Mesenchymal stem cell (in vitro differentiated cells and primary cell): ENCODE data around the gene HAPLN3.
"Not testable (repeated sequence)": the region's sequence is repeated elsewhere in the genome, so short reads cannot be mapped to it uniquely, and the experiment has no call there.

Source experiments
- DNase-seq: peaks from one replicate; pipeline ENCODE4 v3.0.0-alpha.2; 2013
- H2AFZ ChIP-seq: one replicate; pipeline ENCODE4 v1.6.1; 2013; ENCODE audit warnings: low read depth, mild to moderate bottlenecking, control low read depth, inconsistent platforms, low read length, moderate library complexity
- H2AK5ac ChIP-seq: 2 replicates; pipeline ENCODE4 v1.6.1; 2013; ENCODE audit warnings: low read length, moderate library complexity, mild to moderate bottlenecking, inconsistent platforms; ENCODE audit not compliant: severe bottlenecking
- H2BK120ac ChIP-seq: one replicate; pipeline ENCODE4 v1.6.1; 2013; ENCODE audit warnings: low read depth, mild to moderate bottlenecking, inconsistent platforms, low read length, moderate library complexity
- H2BK12ac ChIP-seq, 2 experiments: one replicate each; pipeline ENCODE4 v1.6.1; 2013; ENCODE audit warnings: inconsistent platforms in 2 of 2, low read length in 2 of 2, mild to moderate bottlenecking in 2 of 2, moderate library complexity in 2 of 2, control low read depth in 1 of 2
- H2BK15ac ChIP-seq: one replicate; pipeline ENCODE4 v1.6.1; 2013; ENCODE audit warnings: mild to moderate bottlenecking, low read depth, inconsistent platforms; ENCODE audit not compliant: poor library complexity, severe bottlenecking
- H2BK5ac ChIP-seq: 2 replicates; pipeline ENCODE4 v1.6.1; 2013; ENCODE audit warnings: low read depth, mild to moderate bottlenecking, low read length, control low read depth, inconsistent platforms; ENCODE audit not compliant: poor library complexity, severe bottlenecking
- H3K14ac ChIP-seq, 2 experiments: one replicate each; pipeline ENCODE4 v1.6.1; 2013; ENCODE audit warnings: inconsistent platforms in 2 of 2, low read length in 2 of 2, control low read depth in 1 of 2, mild to moderate bottlenecking in 1 of 2, moderate library complexity in 1 of 2
- H3K18ac ChIP-seq, 2 experiments: one replicate each; pipeline ENCODE4 v1.6.1; 2013; ENCODE audit warnings: inconsistent platforms in 2 of 2, low read length in 2 of 2, control low read depth in 1 of 2, low read depth in 1 of 2, mild to moderate bottlenecking in 1 of 2
- H3K23ac ChIP-seq, 2 experiments: one replicate each; pipeline ENCODE4 v1.6.1; 2013; ENCODE audit warnings: inconsistent platforms in 2 of 2, low read length in 2 of 2, mild to moderate bottlenecking in 2 of 2, moderate library complexity in 2 of 2, control low read depth in 1 of 2
- H3K27ac ChIP-seq: 2 replicates; pipeline ENCODE4 v1.5.1; 2013; ENCODE audit warnings: mild to moderate bottlenecking, moderate library complexity, low read length, control low read depth, inconsistent platforms; ENCODE audit not compliant: poor library complexity, severe bottlenecking
- H3K27me3 ChIP-seq, 2 experiments: 2 replicates each; pipeline versions ENCODE4 v1.6.1 to v1.7.0; 2013; ENCODE audit warnings: low read length in 2 of 2, mild to moderate bottlenecking in 2 of 2, moderate library complexity in 2 of 2, control low read depth in 1 of 2, inconsistent platforms in 1 of 2; ENCODE audit not compliant: control insufficient read depth in 1 of 2, insufficient read depth in 1 of 2
- H3K36me3 ChIP-seq, 2 experiments: 2 replicates each; pipeline versions ENCODE4 v1.6.1 to v1.7.0; 2013; ENCODE audit warnings: low read length in 2 of 2, control low read depth in 1 of 2, inconsistent platforms in 1 of 2, low read depth in 1 of 2, mild to moderate bottlenecking in 1 of 2; ENCODE audit not compliant: insufficient read depth in 2 of 2, control insufficient read depth in 1 of 2
- H3K4ac ChIP-seq, 2 experiments: one replicate each; pipeline ENCODE4 v1.6.1; 2013; ENCODE audit warnings: inconsistent platforms in 2 of 2, low read length in 2 of 2, mild to moderate bottlenecking in 2 of 2, moderate library complexity in 2 of 2, control low read depth in 1 of 2, low read depth in 1 of 2
- H3K4me1 ChIP-seq: 2 replicates; pipeline ENCODE4 v1.6.1; 2013; ENCODE audit warnings: low read depth, low read length, control low read depth; ENCODE audit not compliant: control insufficient read depth, insufficient read depth
- H3K4me2 ChIP-seq: 2 replicates; pipeline ENCODE4 v1.6.1; 2013; ENCODE audit warnings: low read length, mild to moderate bottlenecking, inconsistent platforms; ENCODE audit not compliant: poor library complexity, severe bottlenecking
- H3K4me3 ChIP-seq, 2 experiments: 2 replicates each; pipeline versions ENCODE4 v1.5.1 to v1.7.0; 2013; ENCODE audit warnings: low read length in 2 of 2, mild to moderate bottlenecking in 2 of 2, control low read depth in 1 of 2, low read depth in 1 of 2; ENCODE audit not compliant: insufficient read depth in 1 of 2
- H3K79me1 ChIP-seq: replicated peaks from 2 replicates; pipeline ENCODE4 v1.6.1; 2013; ENCODE audit warnings: mild to moderate bottlenecking, control low read depth, low read length, inconsistent platforms; ENCODE audit not compliant: poor library complexity, severe bottlenecking
- H3K9ac ChIP-seq: 2 replicates; pipeline ENCODE4 v1.7.0; 2013; ENCODE audit warnings: mild to moderate bottlenecking, low read length, moderate library complexity
- H3K9me3 ChIP-seq: 2 replicates; pipeline ENCODE4 v1.7.0; 2013; ENCODE audit warnings: mild to moderate bottlenecking, low read length; ENCODE audit not compliant: control insufficient read depth
- H4K8ac ChIP-seq: one replicate; pipeline ENCODE4 v1.6.1; 2013; ENCODE audit warnings: inconsistent platforms, mild to moderate bottlenecking, low read length, moderate library complexity
- H4K91ac ChIP-seq: one replicate; pipeline ENCODE4 v1.6.1; 2013; ENCODE audit warnings: mild to moderate bottlenecking, low read length, inconsistent platforms
- WGBS: methylation state at CpG from one replicate; pipeline ENCODE4 v1.1.7; 2013; ENCODE audit warnings: mixed read lengths; 5-methylcytosine and 5-hydroxymethylcytosine counted together

HAPLN3 gene

GRCh38 chr15:88929358-88930098 lies 34.2 kb upstream of the HAPLN3 start:
- not testable (repeated sequence) for DNase-seq, H3K4me2 ChIP-seq, H2AFZ ChIP-seq, H3K79me1 ChIP-seq, H3K18ac ChIP-seq, H3K4me1 ChIP-seq, H2BK15ac ChIP-seq, H3K14ac ChIP-seq, H3K9ac ChIP-seq, H2BK5ac ChIP-seq, H3K23ac ChIP-seq, H4K91ac ChIP-seq, H3K9me3 ChIP-seq, H2AK5ac ChIP-seq, H3K27me3 ChIP-seq, H3K4ac ChIP-seq, H2BK120ac ChIP-seq, H3K4me3 ChIP-seq, H4K8ac ChIP-seq, H2BK12ac ChIP-seq, H3K27ac ChIP-seq, H3K36me3 ChIP-seq
- WGBS = 86% methylated on average over 1 of the region's 3 CpGs

- H3K9ac ChIP-seq, H2BK12ac ChIP-seq, H4K91ac ChIP-seq, H3K27me3 ChIP-seq, H2AFZ ChIP-seq, H3K4me2 ChIP-seq, DNase-seq, H3K14ac ChIP-seq, H3K23ac ChIP-seq, H3K4me1 ChIP-seq, H2BK5ac ChIP-seq, H3K9me3 ChIP-seq, H4K8ac ChIP-seq, H3K79me1 ChIP-seq, H3K4ac ChIP-seq, H2BK15ac ChIP-seq, H3K36me3 ChIP-seq, H3K18ac ChIP-seq, H3K27ac ChIP-seq, H2BK120ac ChIP-seq, H3K4me3 ChIP-seq, H2AK5ac ChIP-seq: not testable (repeated sequence)
Measured at GRCh38 chr15:88928192-88928591, 32.8 kb upstream of the HAPLN3 start.

DNA sequence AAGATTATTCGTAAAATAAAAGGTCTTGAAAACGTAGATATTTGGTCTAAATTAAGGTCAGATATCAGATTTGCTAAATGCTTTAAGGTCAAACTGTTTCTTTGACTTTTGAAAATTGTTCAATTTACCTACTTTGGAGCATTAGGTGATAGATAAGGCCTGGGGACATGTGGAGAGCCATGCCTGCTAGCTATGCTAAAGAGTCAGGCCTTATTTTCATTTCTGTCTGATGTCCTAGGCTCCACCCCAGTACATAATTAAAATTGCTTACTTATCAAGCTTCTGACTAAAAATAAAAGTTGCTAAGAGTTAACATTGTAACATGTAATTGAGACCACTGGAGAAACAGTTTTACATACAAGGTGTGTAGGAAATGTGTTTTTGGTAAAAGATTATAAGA lies 30.3 kb upstream of the HAPLN3 start:
- not testable (repeated sequence) for H3K14ac ChIP-seq, H3K18ac ChIP-seq, H3K4ac ChIP-seq, H3K27ac ChIP-seq, H3K4me1 ChIP-seq, H2BK15ac ChIP-seq, DNase-seq, H3K27me3 ChIP-seq, H3K4me2 ChIP-seq, H3K9me3 ChIP-seq, H2BK12ac ChIP-seq, H2BK5ac ChIP-seq, H3K79me1 ChIP-seq, H2BK120ac ChIP-seq, H3K4me3 ChIP-seq, H3K36me3 ChIP-seq, H4K91ac ChIP-seq, H3K9ac ChIP-seq, H3K23ac ChIP-seq, H2AK5ac ChIP-seq, H4K8ac ChIP-seq, H2AFZ ChIP-seq
- WGBS = 90% methylated on average over 2 of the region's 2 CpGs

DNA sequence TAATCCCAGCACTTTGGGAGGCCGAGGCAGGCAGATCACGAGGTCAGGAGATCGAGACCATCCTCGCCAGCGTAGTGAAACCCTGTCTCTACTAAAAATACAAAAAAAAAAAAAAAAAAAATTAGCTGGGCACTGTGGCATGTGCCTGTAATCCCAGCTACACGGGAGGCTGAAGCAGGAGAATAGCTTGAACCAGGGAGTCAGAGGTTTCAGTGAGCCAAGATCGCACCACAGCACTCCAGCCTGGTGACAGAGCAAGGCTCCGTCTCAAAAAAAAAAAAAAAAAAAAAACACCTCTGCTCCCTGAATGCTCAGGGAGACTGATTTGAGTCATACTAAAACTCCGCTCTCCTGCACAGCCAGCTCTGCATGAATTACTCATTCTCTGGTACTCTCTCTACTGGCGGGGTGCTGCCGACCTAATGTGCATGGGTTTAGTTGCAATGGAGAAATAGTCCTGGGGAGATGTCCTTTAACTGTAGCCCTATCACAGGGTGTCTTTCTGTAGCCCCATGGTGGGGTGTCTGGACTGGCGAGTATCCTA lies 25.6 kb upstream of the HAPLN3 start:
- not testable (repeated sequence) for H3K9ac ChIP-seq, H4K8ac ChIP-seq, H2BK120ac ChIP-seq, H3K4me2 ChIP-seq, H3K23ac ChIP-seq, H3K4me3 ChIP-seq, H3K4ac ChIP-seq, H3K27me3 ChIP-seq, H3K36me3 ChIP-seq, H3K79me1 ChIP-seq, H3K14ac ChIP-seq, H4K91ac ChIP-seq, H3K9me3 ChIP-seq, H2BK15ac ChIP-seq, H3K18ac ChIP-seq, H2BK5ac ChIP-seq, H2BK12ac ChIP-seq, H2AFZ ChIP-seq
- Histone ChIP-seq H3K4me1 (peaks cover 15% of the 10 kb centered on the region), H3K27ac (peak overlapping the region; percentile 41), H2AK5ac (peak overlapping the region; percentile 20)
- 63% methylated on average over 7 of the region's 12 CpGs for WGBS
- peak; percentile 75 for DNase-seq
